GM19240 (cell line): ENCODE results near the gene CYP11A1.

Experiments
- DNase-seq: peaks from one replicate; pipeline ENCODE4 v3.0.0; 2011; ENCODE audit warnings: low spot score; ENCODE audit not compliant: insufficient read length

Gene CYP11A1

GRCh38 chr15:74327756-74328155 lies 39.7 kb downstream of the CYP11A1 start:
- no peak for DNase-seq

GRCh38 chr15:74326746-74327145 lies 40.7 kb downstream of the CYP11A1 start:
- no peak for DNase-seq

GRCh38 chr15:74324714-74325113 lies 42.7 kb downstream of the CYP11A1 start:
- DNase-seq: no peak

GRCh38 chr15:74322558-74323180 lies 44.8 kb downstream of the CYP11A1 start:
- DNase-seq: peak; percentile 80

GRCh38 chr15:74320352-74321247 lies 46.8 kb downstream of the CYP11A1 start:
- peak; percentile 30 for DNase-seq

- DNase-seq: no peak
Observed at GRCh38 chr15:74319596-74320351, 47.7 kb downstream of the CYP11A1 start.

GRCh38 chr15:74319138-74319460 lies 48.3 kb downstream of the CYP11A1 start:
- no peak for DNase-seq

GRCh38 chr15:74318376-74319137 lies 48.9 kb downstream of the CYP11A1 start:
- no peak for DNase-seq

- DNase-seq: no peak
Observed at GRCh38 chr15:74317820-74318375, 49.5 kb downstream of the CYP11A1 start.

- no peak for DNase-seq
Observed at GRCh38 chr15:74316141-74316540, 51.3 kb downstream of the CYP11A1 start.

- peak; percentile 38 for DNase-seq
Observed at GRCh38 chr15:74315626-74316025, 51.8 kb downstream of the CYP11A1 start.

GRCh38 chr15:74314795-74315438 lies 52.5 kb downstream of the CYP11A1 start:
- no peak for DNase-seq

GRCh38 chr15:74313889-74314288 lies 53.6 kb downstream of the CYP11A1 start:
- no peak for DNase-seq

GRCh38 chr15:74312445-74313007 lies 54.9 kb downstream of the CYP11A1 start:
- no peak for DNase-seq

GRCh38 chr15:74311734-74312444 lies 55.6 kb downstream of the CYP11A1 start:
- no peak for DNase-seq

- DNase-seq: peak; percentile 66
Observed at GRCh38 chr15:74307827-74308811, 59.3 kb downstream of the CYP11A1 start.

GRCh38 chr15:74306781-74307217 lies 60.6 kb downstream of the CYP11A1 start:
- no peak for DNase-seq

GRCh38 chr15:74305687-74306086 lies 61.8 kb downstream of the CYP11A1 start:
- DNase-seq: no peak
